ENCODE data around the gene RRP1. TPM values are rescaled to one million over a fixed set of nuclear protein-coding genes. Genes with fewer than 3 reads are reported as not detected.
"Not testable (repeated sequence)": the region's sequence is repeated elsewhere in the genome, so short reads cannot be mapped to it uniquely, and the experiment has no call there.

The RRP1 gene
- total RNA-seq, 1 experiment from 2014 or later = 47.8 TPM

DNA sequence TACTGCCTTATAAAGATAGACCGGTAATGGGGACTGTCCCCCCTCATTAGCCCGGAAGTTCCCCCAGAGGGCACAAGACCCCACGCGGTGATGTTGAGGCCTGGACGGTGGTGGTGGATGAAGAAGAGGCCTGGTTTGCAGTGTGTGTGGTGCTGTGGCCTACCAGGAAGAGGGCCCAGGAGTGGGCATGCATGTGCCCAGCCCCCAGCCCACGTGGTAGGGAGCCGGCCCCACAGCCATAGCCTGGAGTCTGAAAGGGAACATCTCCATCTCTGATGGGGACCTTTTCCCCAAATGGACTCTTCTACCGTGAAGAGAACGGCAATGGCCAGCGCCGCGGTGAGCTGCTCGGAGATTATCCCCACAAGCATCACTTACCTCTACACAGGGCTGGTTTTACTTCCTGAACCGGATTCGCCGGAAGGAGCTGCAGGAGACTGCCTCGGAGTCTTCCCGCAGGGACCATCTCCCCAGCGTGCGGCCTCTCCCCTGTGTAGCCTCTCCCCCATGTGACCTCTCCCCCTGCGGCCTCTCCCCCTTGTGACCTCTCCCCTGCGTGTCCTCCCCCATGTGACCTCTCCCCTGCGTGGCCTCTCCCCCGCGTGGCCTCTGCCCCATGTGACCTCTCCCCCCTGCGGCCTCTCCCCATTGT, 20.6 kb downstream of the RRP1 start:
- no peak for DNase-seq (ENCODE audit: low read depth)
- in situ Hi-C loops (cut with HindIII; ENCODE audit: low pct_unique_long_range_greater_than_20kb, low sequenced_read_pairs) = no loop called here

DNA sequence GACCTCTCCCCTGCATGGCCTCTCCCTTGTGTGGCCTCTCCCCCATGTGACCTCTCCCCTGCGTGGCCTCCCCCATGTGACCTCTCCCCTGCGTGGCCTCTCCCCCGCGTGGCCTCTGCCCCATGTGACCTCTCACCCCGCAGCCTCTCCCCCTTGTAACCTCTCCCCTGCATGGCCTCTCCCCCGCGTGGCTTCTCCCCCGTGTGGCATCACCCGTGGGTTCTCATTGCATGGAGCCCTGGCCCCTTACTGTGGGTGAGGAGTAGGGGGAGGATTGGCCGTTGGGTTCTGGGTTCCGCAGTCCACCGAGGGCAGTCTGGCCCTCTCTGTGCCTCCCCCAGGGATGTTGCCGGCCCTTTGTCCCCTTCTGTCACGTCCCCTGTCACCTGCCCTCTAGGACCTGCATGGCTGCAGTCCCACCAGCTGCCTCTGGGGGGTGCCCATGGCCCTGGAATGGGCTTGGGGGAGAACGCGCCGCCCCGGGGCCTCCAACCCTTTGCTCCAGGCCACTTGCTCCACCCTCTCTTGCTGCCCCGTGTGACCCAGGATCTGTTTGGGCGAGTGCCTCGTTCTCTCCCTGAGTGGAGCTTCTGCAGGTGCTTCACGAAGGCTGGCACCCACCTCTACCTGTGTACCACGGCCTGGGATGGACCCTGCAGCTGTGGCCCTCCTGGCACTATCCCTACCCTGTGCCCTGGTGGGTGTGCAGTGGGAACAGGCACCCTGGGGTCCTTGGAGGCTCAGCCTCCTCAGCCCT, 21.3 kb downstream of the RRP1 start:
- peak; percentile 58 for DNase-seq (ENCODE audit: low read depth)
- in situ Hi-C loops (cut with HindIII; ENCODE audit: low pct_unique_long_range_greater_than_20kb, low sequenced_read_pairs) = no loop called here

DNA sequence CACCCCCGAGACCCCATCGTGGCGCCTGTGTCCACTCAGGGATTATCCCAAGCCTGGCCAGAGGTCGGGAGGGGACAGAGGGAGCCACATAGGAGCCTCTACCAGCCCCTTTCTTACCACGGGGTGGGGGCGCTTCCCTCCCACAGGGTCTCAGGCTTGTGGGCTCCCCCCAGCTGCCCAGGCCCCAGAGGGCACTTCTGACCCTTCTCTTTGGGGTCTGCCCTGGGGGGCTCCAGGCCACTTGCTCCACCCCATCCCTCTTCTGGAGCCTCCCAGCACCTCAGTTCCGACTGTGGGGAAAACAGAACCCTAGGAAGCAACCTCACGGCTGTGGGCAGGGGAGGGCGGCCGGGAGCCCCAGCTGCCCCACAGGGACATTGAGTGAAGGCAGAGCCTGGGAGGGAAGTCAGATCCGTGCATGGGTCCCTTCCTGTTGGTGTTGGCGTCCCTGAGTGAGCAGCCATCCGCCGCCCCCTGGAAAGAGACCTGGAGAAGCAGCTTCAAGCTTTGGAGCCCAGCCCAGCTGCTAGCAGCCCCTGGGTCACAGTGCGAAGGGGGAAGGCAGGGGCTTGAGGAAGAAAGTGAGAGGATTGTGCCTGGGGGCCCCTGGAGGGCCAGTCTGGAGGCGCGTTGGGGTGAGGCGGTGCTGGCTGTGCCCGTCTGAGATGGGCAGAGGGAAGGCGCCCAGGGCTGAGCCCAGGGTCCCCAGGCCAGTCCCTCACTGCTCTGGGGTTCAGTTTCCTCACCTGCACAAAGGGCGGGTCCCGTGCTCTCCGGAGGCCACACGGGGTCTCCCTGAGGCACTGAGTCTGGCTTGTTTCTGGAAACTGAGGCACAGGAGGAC, 22.1 kb downstream of the RRP1 start:
- in situ Hi-C loops (cut with HindIII; ENCODE audit: low pct_unique_long_range_greater_than_20kb, low sequenced_read_pairs) = no loop called here

DNA sequence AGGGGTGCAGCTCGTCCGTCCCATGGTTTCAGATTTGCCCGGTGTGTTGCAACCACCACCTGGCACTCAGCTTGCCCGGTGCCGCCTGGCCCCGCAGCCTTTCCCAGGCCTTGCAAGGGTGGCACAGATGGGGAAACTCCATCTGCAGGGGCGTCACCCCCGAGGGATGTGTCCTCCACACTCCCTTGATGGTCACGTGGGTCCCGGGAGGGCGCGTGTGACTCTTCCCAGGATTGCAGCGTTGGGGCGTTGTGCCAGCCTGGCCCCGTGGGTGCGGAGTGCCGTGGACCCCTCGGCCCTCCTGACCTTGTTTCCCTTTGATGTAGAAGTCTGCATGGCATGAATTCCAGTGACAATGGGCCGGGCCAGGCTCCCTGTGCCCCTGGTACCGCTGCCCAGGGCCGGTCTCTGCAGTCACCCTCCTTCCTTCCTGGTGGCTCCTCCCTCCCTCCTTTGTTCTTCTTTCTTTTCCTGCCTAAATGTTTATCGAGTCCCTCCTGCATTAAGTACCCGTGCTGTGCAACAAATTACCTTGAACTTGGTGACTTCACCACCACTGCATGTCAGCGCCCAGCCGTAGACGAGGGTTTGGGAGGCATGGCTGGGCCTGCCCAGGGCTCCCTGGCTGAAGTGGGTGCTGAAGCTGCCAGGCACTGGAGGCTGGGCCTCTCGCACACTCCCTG, 22.9 kb downstream of the RRP1 start:
- in situ Hi-C loops (cut with HindIII; ENCODE audit: low pct_unique_long_range_greater_than_20kb, low sequenced_read_pairs) = no loop called here
- DNase-seq (ENCODE audit: low read depth) = no peak

More for the DNA sequence above, 22.1 kb downstream of the RRP1 start:
- DNase-seq (ENCODE audit: low read depth) = no peak

DNA sequence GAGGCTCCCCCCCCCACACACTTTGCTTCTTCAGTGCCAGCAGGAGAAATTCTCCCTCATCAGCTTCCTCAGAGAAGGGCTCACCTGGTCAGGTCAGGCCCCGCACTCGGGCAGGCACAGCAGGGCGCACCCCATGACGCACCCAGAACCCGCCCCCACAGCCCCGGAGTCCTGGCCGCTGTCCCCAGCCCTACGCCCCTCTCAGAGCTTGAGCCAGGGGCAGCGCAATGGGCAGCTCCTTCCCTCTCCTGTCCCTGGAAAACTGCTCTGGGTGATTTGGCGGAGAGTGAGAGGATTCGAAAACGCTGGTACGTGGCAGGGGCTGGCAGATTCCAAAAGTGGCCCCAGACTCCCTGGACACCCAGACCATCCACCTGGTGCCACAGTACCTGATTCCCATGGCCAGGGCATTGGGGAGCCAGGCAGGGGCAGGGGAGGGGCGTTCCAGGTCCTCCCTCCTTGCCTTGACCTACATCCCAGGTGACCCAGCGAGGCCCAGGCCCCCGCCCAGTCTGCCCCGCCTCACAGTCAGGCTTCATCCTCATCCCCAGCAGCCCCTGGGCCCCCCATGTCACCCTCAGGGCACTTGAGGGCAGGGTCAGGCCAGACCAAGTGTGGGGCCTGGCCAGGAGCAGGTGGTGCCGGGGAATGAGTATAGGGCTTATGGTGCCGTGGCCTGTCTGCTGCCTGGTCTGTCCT, 23.7 kb downstream of the RRP1 start:
- in situ Hi-C loops (cut with HindIII; ENCODE audit: low pct_unique_long_range_greater_than_20kb, low sequenced_read_pairs) = no loop called here
- no peak for DNase-seq (ENCODE audit: low read depth)

DNA sequence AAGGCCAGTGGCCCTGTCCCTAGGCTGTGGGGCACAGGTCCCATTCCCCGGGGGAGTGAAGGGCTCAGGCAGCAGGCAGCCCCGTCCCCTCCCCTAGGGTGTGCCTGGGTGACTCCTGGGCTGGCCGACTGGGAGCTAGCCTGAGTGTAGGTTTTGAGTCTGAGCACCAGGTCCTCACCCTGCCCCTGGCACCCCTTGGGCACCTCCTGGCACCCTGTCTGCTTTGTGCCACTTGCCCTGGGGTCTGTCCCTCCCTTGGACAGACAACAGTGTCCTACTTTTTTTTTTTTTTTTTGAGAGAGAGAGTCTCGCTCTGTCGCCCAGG, 24.2 kb downstream of the RRP1 start:
- DNase-seq (ENCODE audit: low read depth) = no peak
- in situ Hi-C loops (cut with HindIII; ENCODE audit: low pct_unique_long_range_greater_than_20kb, low sequenced_read_pairs) = no loop called here

DNA sequence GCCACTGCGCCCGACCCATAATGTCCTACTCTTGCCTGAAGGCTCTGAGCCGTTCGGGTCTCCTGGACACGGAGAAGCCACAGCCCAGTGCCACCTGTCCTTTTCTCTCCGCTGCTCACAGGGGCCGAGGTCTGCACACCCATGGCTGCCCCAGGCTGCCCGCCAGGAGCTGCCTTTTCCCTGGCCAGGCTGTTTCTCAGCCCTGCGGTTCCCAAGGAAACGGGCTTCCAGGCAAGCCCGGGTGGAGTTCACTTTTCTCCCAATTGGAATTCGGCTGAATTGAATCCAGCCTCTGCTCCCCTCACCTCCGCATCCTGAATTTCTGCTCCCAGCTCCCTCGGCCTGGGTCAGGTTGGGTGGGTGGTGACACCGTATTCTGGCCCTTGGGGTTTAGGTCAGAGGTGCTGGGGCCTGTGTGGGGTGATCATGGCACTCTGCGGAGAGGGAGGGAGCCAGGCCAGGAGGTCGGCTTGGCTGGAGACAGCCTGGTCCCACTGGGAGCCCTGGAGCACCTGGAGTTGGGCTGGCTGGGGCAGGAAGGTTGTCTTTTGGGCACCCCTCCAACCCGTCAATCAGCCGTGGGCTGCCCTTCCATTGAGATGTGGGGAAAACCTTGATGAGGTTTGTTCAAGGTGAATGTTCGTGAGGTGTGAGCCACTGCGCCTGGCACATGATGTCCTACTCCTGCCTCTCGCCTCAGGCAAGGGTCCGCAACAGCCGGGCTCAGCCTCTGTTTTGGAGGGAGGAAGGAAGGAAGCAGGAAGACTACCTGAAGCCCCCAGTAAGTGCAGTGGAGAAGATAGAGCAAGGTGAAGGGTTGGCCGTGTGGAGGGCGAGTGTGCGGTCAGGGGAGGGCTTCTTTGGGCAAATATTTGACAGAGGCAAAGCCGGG, 25.1 kb downstream of the RRP1 start:
- in situ Hi-C loops (cut with HindIII; ENCODE audit: low pct_unique_long_range_greater_than_20kb, low sequenced_read_pairs) = no loop called here
- DNase-seq (ENCODE audit: low read depth) = no peak

DNA sequence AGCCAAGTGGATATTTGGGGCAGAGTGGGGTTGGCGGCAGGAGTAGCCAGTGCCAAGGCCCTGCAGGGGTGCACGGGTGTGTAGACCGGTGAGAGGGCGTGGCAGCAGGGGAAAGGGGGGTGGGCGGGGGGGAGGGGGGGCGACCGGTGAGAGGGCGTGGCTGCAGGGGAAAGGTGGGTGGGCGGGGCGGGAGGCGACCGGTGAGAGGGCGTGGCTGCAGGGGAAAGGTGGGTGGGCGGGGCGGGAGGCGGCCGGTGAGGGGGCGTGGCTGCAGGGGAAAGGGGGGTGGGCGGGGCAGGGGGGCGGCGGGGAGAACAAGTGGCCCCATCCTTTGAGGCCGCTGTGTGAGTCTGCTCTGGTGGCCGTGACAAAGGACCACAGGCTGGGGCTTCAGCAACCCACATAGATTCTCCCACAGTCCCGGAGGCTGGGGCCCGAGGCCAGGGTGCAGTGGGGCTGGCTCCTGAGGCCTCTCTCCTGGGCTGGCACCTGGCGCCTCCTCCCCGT, 25.8 kb downstream of the RRP1 start:
- in situ Hi-C loops (cut with HindIII; ENCODE audit: low pct_unique_long_range_greater_than_20kb, low sequenced_read_pairs) = no loop called here
- no peak for DNase-seq (ENCODE audit: low read depth)

DNA sequence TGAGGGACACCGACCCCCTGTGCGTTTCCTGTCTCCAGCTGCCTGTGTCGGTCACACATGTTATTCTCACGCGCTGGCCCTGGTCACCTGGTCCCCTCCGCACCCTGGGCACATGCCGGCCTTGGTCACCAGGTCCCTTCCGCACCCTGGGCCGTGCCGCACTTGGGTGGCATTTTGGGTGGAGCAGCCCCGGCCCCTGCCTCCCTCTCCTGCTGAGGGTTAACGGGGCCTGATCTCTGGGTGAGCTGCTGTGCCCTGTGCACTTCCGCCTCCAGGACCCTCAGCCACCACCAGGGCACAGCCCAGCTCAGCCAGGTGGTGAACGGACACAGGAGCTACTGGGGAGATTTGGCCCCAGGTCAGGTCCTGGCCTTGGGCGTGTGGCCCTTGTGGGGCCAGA, 26.6 kb downstream of the RRP1 start:
- DNase-seq (ENCODE audit: low read depth) = no peak
- in situ Hi-C loops (cut with HindIII; ENCODE audit: low pct_unique_long_range_greater_than_20kb, low sequenced_read_pairs) = no loop called here

DNA sequence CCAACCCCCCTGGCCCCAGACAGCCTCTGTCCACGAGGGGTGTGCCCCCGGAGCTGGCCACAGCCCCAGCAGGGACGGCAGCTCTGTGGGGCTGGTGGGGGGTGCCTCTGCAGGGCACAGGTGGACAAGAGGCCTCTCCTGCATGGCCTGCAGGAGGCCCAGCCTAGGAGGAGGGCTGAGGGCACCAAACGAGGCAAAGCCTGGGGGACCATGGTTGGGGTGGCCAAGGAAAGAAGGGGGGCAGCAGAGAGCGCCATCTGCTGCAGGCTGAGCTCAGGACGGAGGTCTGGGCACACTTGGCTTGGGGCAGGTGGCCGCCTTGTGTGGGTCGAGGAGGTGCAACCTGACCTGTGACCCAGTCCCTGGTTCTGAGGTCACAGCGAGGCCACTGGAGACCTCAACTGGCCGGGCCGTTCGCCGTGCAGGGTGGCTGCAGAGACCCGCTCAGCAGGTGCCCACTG, 27.3 kb downstream of the RRP1 start:
- in situ Hi-C loops (cut with HindIII; ENCODE audit: low pct_unique_long_range_greater_than_20kb, low sequenced_read_pairs) = no loop called here

DNA sequence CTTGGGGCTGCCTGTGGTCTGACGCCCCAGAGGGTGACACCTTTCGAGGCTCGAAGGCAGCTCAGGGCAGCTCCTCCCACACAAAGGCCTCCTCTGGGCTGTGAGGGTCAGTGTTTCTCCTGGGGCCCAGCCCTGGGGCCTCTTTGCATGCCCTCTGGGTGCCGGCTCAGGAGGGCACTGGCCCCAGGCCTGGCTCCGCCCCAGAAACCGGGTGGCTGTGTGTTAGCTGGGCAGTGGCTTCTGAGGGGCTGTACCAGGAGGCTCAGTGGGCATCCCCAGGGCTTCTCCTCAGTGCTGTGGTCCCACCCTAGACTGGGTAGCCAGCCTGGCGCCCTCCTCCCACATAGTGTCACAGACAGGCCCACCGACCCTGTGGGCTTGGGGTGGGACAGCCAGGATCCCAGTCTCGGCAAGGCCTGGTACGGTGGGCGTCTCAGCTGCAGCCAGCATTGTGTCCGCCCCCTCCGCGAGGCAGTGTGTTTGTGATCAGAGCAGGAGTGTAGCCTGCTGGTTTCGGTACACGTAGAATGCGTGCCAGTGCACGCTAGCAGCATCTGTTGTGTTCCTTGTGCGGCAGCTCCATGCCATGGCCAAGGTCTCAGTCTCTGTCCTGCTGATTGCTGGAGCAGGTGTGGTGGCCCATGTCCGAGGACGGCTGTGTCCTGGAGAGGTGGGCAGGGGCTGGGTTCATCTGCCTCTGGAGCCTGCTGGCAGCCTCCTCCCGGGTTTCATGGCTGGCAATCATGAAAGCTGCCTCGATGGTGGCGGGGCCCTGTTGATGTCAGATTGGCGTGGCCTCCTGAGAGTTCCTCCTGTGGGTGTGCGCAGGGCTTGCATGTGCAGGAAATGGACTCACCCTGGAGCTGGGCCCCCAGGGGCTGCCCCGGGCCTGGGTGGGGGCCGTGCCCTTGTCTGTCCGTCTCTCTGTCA, 28.0 kb downstream of the RRP1 start:
- no peak for DNase-seq (ENCODE audit: low read depth)
- in situ Hi-C loops (cut with HindIII; ENCODE audit: low pct_unique_long_range_greater_than_20kb, low sequenced_read_pairs) = no loop called here

More for the DNA sequence above, 27.3 kb downstream of the RRP1 start:
- no peak for DNase-seq (ENCODE audit: low read depth)

DNA sequence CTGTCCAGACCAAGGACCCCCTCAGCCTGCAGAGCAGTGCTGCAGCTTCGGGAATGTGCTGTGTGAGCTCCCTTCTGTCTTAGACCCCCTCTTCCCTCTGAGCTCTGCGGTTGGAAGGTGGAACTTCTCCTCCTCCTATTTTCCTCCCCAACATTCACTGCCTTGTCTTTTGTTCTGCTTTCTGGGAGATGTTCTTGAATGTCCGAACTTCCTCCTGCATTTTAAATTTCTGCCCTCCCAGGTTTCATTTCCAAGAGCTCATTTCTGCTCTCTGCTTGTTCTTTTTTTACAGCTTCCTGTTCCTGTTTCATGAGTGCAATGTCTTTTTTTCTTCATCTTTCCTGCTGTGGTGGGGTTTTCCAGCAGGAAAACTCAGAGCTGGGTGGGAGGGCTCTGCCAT, 29.3 kb downstream of the RRP1 start:
- no peak for DNase-seq (ENCODE audit: low read depth)
- in situ Hi-C loops (cut with HindIII; ENCODE audit: low pct_unique_long_range_greater_than_20kb, low sequenced_read_pairs) = no loop called here

DNA sequence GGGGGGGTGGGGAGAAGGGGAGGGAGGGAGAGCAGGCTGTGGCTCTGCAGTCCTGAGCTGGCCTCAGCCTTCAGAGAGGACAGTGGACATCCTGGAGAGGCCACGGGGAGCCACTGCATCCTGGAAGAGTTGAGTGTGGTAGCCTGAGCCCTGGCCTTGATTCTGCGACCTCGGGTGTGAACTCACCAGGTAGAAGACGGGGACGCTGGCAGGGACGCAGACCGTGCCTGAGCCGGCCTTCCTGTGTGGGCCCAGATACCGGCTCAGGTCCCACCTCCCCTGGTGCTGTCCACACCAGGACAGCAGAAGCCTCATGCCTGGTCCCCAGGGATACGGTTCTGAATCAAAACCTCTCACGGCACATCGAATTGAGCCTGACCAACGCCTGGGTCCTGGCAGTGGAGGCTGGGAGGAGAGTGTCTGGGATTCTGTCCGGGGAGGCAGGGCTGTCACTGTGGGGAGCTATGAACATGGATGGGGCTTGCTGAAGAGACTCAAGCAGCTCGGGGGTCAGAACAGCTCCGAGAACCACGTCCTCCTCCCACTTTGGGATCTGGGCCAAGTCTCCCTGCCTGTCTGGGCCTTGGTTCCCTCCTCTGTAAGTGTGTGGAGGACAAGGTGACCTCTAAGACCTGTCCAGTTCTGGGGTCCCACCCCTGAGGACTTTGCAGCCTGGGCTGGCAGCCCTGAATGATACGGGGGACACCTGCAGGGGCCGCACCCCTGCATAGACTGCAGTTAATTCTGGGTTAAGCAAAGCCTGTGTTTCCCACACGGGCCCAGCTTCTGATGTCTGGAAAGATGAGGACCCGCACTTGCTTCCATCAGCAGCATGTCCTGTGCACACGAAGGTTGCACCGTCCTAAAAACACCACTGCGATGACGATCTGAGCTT, 30.4 kb downstream of the RRP1 start:
- no peak for DNase-seq (ENCODE audit: low read depth)
- in situ Hi-C loops (cut with HindIII; ENCODE audit: low pct_unique_long_range_greater_than_20kb, low sequenced_read_pairs) = no loop called here

DNA sequence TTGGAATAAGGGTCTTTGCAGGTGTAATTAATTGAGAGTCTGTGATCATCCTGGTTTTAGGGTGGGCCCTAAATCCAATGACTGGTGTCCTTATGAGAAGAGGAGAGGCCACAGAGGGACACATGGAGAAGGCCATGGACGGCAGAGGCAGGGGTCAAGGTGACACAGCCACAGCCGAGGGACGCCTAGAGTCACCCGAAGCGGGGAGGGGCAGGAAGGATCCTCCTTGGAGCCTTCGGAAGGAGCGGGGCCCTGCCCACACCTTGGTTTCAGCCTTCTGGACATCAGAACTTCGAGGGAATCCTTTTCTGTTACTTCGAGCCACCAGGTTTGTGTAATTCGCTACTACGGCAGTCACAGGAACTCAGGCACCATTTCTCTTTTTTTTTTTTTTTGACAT, 31.1 kb downstream of the RRP1 start:
- no peak for DNase-seq (ENCODE audit: low read depth)
- in situ Hi-C loops (cut with HindIII; ENCODE audit: low pct_unique_long_range_greater_than_20kb, low sequenced_read_pairs) = no loop called here

DNA sequence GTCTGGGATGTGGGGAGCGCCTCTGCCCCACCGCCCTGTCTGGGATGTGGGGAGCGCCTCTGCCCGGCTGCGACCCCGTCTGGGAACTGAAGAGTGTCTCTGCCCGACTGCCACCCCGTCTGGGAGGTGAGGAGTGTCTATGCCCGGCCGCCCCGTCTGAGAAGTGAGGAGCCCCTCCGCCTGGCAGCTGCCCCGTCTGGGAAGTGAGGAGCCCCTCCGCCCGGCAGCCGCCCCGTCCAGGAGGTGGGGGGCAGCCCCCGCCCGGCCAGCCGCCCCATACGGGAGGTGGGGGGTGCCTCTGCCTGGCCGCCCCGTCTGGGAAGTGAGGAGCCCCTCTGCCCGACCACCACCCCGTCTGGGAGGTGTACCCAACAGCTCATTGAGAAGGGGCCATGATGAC, 32.8 kb downstream of the RRP1 start:
- in situ Hi-C loops (cut with HindIII; ENCODE audit: low pct_unique_long_range_greater_than_20kb, low sequenced_read_pairs); DNase-seq (ENCODE audit: low read depth): not testable (repeated sequence)
